KBM-7 (cell line): ENCODE data around the gene UBE2G1.
A peak's percentile ranks its signal among the peaks of the same experiment; 100 is the strongest.
"Not testable (repeated sequence)": the region's sequence is repeated elsewhere in the genome, so short reads cannot be mapped to it uniquely, and the experiment has no call there.

Experiments
- DNase-seq: peaks from one replicate; pipeline ENCODE4 v3.0.0-alpha.2; 2015
- in situ Hi-C: fragments of 300-500 bp; cut with MboI; formaldehyde crosslinking; loops from 2 replicates; pipeline ENCODE4 v1.14.3; 2020; ENCODE audit warnings: low sequenced_read_pairs, low pct_unique_long_range_greater_than_20kb, mixed read lengths

UBE2G1 gene

DNA sequence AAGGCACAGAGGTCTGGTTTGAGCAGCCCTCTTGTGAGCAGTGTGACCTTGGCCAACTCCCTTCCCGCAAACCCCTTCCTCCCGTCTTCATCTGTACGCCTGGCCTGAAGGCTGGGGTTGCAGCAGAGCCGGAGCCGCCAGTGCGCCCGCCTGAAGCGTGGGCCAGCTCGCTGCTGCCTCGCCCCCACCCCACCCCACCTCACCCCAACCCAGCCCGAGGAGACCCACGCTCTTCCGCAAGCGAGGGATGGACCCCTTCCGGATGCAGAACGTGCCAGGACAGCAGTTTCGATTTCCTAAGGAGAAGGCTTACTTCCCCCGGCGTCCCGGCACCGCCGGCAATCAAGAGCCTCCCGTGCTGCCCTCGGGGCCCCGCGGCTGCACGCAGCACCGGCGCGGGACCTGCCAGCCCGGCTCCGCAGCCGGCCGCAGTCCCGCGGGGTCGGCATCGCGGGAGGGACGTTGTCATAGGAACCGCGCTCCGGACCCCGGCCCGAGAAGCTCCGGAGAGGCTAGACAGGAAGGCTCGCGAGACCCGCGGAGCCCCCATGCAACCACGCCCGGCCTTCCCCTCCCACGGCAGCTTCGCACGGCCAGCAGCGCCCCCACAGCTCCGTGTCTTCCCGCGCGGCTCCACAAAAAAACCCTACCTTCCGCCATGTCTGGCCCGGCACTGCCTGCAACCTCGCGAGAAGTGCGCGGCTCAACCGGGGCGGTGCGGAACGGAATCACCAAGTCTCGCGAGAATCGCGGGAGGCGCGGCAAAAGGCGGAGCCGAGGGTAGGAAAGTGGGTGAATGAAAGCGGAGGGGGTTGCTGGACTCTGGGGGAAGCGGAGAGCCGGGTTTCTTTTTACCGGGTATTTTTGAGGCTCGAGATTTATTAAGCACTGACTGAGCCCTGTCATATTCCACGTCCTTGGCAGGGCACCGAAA, 102.9 kb downstream of the UBE2G1 start, which contains the start of gene ANKFY1:
ANKFY1 (minus strand) TSS at position 698 of the 934 bp plus-strand sequence; CDS start at position 660, 38 bp downstream.
- DNase-seq, result peak; percentile 95
- in situ Hi-C loops, result no loop called here

DNA sequence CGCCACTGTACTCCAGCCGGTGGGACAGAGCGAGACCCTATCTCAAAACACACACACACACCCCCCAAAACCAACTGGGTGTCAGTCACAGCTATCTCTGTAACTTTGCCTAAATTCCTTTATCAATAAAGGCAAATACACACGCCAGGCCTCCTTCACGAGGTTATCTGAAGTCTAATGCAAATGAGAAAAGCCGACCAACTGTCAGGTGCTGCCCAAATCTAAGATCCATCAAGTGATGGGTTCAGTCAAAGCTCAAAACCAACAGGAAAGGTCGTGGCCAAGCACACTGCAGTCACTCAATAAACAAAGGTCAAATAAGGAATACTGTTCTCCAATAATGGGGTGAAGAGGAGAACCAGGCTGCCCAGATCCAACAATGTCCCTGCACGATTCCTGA, 103.8 kb downstream of the UBE2G1 start:
- no peak for DNase-seq
- in situ Hi-C loops, result no loop called here

GRCh38 chr17:4261452-4261851, 105.0 kb downstream of the UBE2G1 start:
- in situ Hi-C loops, result no loop called here
- DNase-seq, result no peak

- in situ Hi-C loops, result no loop called here
- no peak for DNase-seq
These were observed 107.6 kb downstream of the UBE2G1 start for GRCh38 chr17:4258867-4259266.

DNA sequence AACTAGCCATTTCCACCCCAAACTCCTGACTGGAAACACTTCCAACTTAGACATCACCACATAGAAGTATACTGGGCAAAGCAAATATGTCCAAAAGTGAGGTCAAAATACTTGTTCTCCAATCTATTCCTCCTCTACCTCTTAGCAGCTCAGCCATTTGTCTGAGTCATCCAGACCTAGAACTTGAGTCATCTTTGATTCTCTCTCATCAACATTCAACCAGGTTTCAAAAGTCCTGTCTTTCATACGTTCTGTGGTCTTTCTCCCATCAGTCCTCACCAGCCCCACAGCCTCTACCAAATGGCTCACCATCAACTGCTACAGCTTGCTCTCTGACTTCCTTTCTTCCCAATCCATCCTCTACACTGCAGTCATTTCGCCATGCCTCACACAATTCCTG, 109.5 kb downstream of the UBE2G1 start:
- DNase-seq, result no peak
- in situ Hi-C loops, result no loop called here

DNA sequence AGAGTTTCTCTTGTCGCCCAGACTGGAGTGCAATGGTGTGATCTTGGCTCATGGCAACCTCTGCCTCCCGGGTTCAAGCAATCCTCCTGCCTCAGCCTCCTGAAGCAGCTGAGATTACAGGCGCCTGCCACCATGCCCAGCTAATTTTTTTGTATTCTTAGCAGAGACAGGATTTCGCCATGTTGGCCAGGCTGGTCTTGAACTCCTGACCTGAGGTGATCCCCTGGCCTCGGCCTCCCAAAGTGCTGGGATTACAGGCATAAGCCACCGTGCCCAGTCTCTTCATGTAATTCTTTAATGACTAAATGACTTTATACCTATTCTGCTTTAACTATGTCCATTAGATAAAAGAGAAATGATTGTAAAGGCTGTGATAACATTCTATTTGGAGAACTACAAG, 111.2 kb downstream of the UBE2G1 start:
- in situ Hi-C loops, DNase-seq: not testable (repeated sequence)

DNA sequence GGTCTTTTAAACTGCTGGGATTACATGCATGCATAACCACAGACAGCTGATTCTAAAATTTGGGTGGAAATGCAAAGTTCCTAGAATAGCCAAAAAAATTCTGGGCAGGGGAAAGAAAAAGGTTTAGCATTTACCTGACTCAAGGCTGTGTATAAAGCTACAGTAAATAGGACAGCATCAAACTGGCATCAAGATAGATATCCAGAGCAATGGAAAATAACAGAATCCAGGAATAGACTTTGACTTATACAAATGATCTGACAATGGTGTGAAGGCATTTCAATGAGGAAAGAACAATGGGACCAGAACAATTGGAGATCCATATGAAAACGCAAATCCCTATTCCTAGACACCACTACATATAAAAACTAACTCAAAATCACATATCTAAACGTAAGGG, 115.6 kb downstream of the UBE2G1 start:
- no peak for DNase-seq
- in situ Hi-C loops, result no loop called here

- DNase-seq, result peak; percentile 54
- in situ Hi-C loops, result no loop called here
These were observed 116.9 kb downstream of the UBE2G1 start for GRCh38 chr17:4249452-4250029.

GRCh38 chr17:4248504-4249277, 117.8 kb downstream of the UBE2G1 start:
- in situ Hi-C loops, result no loop called here

DNA sequence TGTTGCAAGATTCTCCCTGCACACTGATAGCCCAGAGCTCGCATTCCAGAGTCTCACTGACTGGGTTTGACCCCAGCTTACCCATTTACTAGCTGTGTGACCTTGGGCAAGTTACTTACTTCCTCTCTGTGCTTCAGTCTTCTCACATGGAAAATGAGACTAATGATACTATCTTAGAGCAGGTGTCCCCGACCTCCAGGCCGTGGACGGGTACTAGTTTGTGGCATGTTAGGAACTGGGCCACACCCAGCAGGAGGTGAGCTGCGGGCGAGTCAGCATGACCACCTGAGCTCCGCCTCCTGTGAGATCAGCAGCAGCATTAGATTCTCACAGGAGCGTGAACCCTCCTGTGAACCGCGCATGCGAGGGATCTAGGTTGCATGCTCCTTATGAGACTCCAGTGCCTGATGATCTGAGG, 118.5 kb downstream of the UBE2G1 start:
- in situ Hi-C loops, result no loop called here
- no peak for DNase-seq

More at GRCh38 chr17:4248504-4249277, 117.8 kb downstream of the UBE2G1 start:
- DNase-seq, result no peak

- in situ Hi-C loops, result no loop called here
- no peak for DNase-seq
These were observed 119.0 kb downstream of the UBE2G1 start for GRCh38 chr17:4247361-4247970.

- no peak for DNase-seq
- in situ Hi-C loops, result no loop called here
These were observed 119.8 kb downstream of the UBE2G1 start for GRCh38 chr17:4246674-4247073.

- in situ Hi-C loops, result no loop called here
- no peak for DNase-seq
These were observed 124.9 kb downstream of the UBE2G1 start for GRCh38 chr17:4241535-4241934.

- no peak for DNase-seq
- in situ Hi-C loops, result no loop called here
These were observed 130.0 kb downstream of the UBE2G1 start for GRCh38 chr17:4236456-4236855.

DNA sequence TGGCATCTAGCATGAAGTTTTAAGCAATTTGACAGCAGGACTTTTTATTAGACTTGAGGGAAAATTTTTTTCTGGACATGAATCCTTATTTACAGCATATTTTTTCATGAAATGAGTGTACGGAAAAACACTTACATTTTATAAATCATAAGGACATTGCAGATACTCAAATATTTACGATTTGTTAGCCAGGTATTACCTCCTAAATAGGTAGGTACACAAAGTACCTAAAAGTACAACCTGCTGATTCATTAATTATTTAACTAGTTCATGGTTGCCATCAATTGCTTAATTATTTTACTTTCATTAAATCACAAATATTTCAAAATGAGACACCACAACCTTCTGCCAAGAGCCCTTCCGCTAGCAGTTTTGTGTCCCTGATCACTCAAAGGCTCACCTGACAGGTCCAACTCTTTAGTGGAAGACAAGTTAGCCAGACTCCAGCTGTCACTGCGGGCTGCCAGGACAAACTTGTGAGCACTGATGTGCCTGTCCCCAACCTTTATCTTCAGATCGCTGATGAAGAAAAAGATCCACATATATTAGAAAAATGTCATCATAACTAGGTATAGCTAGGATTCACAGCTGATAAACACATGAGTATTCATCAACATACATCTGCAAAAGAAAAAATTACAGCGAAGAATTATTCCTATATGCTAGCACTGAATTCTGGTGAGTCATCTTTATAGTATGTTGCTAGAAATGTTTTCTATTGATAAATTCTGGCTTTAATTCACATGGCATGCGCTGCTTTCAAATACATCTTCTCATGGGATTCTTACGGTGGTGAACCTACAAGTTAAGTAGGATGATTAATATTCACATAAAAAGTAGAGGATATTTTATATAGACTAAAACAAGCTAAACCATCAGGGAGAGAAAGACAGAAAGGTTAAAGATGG, 130.8 kb downstream of the UBE2G1 start:
- DNase-seq, result no peak
- in situ Hi-C loops, result no loop called here

GRCh38 chr17:4234401-4234800, 132.1 kb downstream of the UBE2G1 start:
- in situ Hi-C loops, result no loop called here
- no peak for DNase-seq

GRCh38 chr17:4233668-4234258, 132.7 kb downstream of the UBE2G1 start:
- no peak for DNase-seq
- in situ Hi-C loops, result no loop called here
